T-helper 2 cell treated with Interferon-gamma antibody and Interleukin-4, amounts not matched to agents 5 μg/mL and 100 μg/mL, for 36 hours (primary cell): ENCODE measurements around the gene AADAT.
"Not testable (repeated sequence)": the region's sequence is repeated elsewhere in the genome, so short reads cannot be mapped to it uniquely, and the experiment has no call there.

ENCODE experiments used
- DNase-seq: peaks from one replicate; pipeline ENCODE4 v3.0.0; 2021; ENCODE audit warnings: low spot score
- H3K27ac Mint-ChIP-seq: one replicate; pipeline ENCODE4 v1.8.0; 2021; ENCODE audit warnings: mild to moderate bottlenecking, mixed read lengths
- H3K27me3 Mint-ChIP-seq: one replicate; pipeline ENCODE4 v1.8.0; 2021; ENCODE audit warnings: low read depth, mixed read lengths
- H3K36me3 Mint-ChIP-seq: one replicate; pipeline ENCODE4 v1.8.0; 2021; ENCODE audit warnings: low read depth, mixed read lengths
- H3K4me1 Mint-ChIP-seq: one replicate; pipeline ENCODE4 v1.8.0; 2021; ENCODE audit warnings: low read depth, mixed read lengths
- H3K4me3 Mint-ChIP-seq: one replicate; pipeline ENCODE4 v1.8.0; 2022; ENCODE audit warnings: mild to moderate bottlenecking, moderate library complexity, mixed read lengths
- H3K9me3 Mint-ChIP-seq: one replicate; pipeline ENCODE4 v1.8.0; 2021; ENCODE audit warnings: mixed read lengths

Gene AADAT

GRCh38 chr4:170109586-170110284 is 20.0 kb upstream of the AADAT start:
- Mint-ChIP-seq H3K9me3 (no peaks in the 10 kb centered on the region), H3K4me3 (no peak overlapping the region), H3K27ac (no peak overlapping the region), H3K27me3 (peaks cover 2% of the 10 kb centered on the region), H3K36me3 (no peaks in the 10 kb centered on the region), H3K4me1 (no peaks in the 10 kb centered on the region)
- DNase-seq, result no peak

- H3K4me1 Mint-ChIP-seq, result no peaks in the 10 kb centered on the region
- no peaks in the 10 kb centered on the region for H3K36me3 Mint-ChIP-seq
- no peak for DNase-seq
- no peak overlapping the region for H3K4me3 Mint-ChIP-seq
- H3K27me3 Mint-ChIP-seq, result no peaks in the 10 kb centered on the region
- H3K27ac Mint-ChIP-seq, result no peak overlapping the region
- H3K9me3 Mint-ChIP-seq, result no peaks in the 10 kb centered on the region
These were observed 17.1 kb upstream of the AADAT start for GRCh38 chr4:170106900-170107299.

GRCh38 chr4:170102426-170102825 is 12.7 kb upstream of the AADAT start:
- H3K27me3 Mint-ChIP-seq, result no peaks in the 10 kb centered on the region
- no peak overlapping the region for H3K4me3 Mint-ChIP-seq
- no peaks in the 10 kb centered on the region for H3K36me3 Mint-ChIP-seq
- no peak overlapping the region for H3K27ac Mint-ChIP-seq
- H3K9me3 Mint-ChIP-seq, result no peaks in the 10 kb centered on the region
- no peak for DNase-seq
- no peaks in the 10 kb centered on the region for H3K4me1 Mint-ChIP-seq

GRCh38 chr4:170098171-170098570 is 8.4 kb upstream of the AADAT start:
- H3K9me3 Mint-ChIP-seq, H3K27ac Mint-ChIP-seq, H3K4me1 Mint-ChIP-seq, H3K27me3 Mint-ChIP-seq, H3K36me3 Mint-ChIP-seq, H3K4me3 Mint-ChIP-seq, DNase-seq: not testable (repeated sequence)

- no peak overlapping the region for H3K4me3 Mint-ChIP-seq
- no peaks in the 10 kb centered on the region for H3K9me3 Mint-ChIP-seq
- H3K36me3 Mint-ChIP-seq, result no peaks in the 10 kb centered on the region
- no peak overlapping the region for H3K27ac Mint-ChIP-seq
- DNase-seq, result no peak
- H3K4me1 Mint-ChIP-seq, result no peaks in the 10 kb centered on the region
- H3K27me3 Mint-ChIP-seq, result peaks cover 1% of the 10 kb centered on the region
These were observed 7.9 kb upstream of the AADAT start for GRCh38 chr4:170097681-170098080.

GRCh38 chr4:170093973-170094535 is 4.3 kb upstream of the AADAT start:
- Mint-ChIP-seq H3K27ac (no peak overlapping the region), H3K4me1 (peaks cover 4% of the 10 kb centered on the region), H3K27me3 (peaks cover 20% of the 10 kb centered on the region), H3K4me3 (no peak overlapping the region), H3K9me3 (no peaks in the 10 kb centered on the region), H3K36me3 (no peaks in the 10 kb centered on the region)
- DNase-seq, result no peak

- no peak overlapping the region for H3K27ac Mint-ChIP-seq
- H3K4me1 Mint-ChIP-seq, result peaks cover 4% of the 10 kb centered on the region
- no peak for DNase-seq
- peaks cover 34% of the 10 kb centered on the region for H3K27me3 Mint-ChIP-seq
- no peaks in the 10 kb centered on the region for H3K9me3 Mint-ChIP-seq
- H3K36me3 Mint-ChIP-seq, result no peaks in the 10 kb centered on the region
- H3K4me3 Mint-ChIP-seq, result no peak overlapping the region
These were observed 1.4 kb upstream of the AADAT start for GRCh38 chr4:170091069-170091696.

- Mint-ChIP-seq H3K4me1 (peaks cover 4% of the 10 kb centered on the region), H3K27me3 (peaks cover 35% of the 10 kb centered on the region), H3K27ac (no peak overlapping the region), H3K4me3 (peak overlapping the region; percentile 50), H3K36me3 (no peaks in the 10 kb centered on the region), H3K9me3 (no peaks in the 10 kb centered on the region)
- DNase-seq, result no peak
These were observed 746 bp upstream of the AADAT start for GRCh38 chr4:170090352-170091052.

- H3K9me3 Mint-ChIP-seq, result no peaks in the 10 kb centered on the region
- peaks cover 4% of the 10 kb centered on the region for H3K4me1 Mint-ChIP-seq
- H3K27ac Mint-ChIP-seq, result no peak overlapping the region
- H3K27me3 Mint-ChIP-seq, result peaks cover 34% of the 10 kb centered on the region
- H3K4me3 Mint-ChIP-seq, result peak overlapping the region; percentile 46
- no peak for DNase-seq
- H3K36me3 Mint-ChIP-seq, result no peaks in the 10 kb centered on the region
These were observed 485 bp downstream of the AADAT start for GRCh38 chr4:170089274-170089667.

- Mint-ChIP-seq H3K27ac (no peak overlapping the region), H3K36me3 (no peaks in the 10 kb centered on the region), H3K4me1 (peaks cover 4% of the 10 kb centered on the region), H3K27me3 (peaks cover 34% of the 10 kb centered on the region), H3K4me3 (no peak overlapping the region), H3K9me3 (no peaks in the 10 kb centered on the region)
- no peak for DNase-seq
These were observed 1.0 kb downstream of the AADAT start for GRCh38 chr4:170088716-170089115.

- no peaks in the 10 kb centered on the region for H3K9me3 Mint-ChIP-seq
- peaks cover 4% of the 10 kb centered on the region for H3K4me1 Mint-ChIP-seq
- H3K36me3 Mint-ChIP-seq, result no peaks in the 10 kb centered on the region
- H3K4me3 Mint-ChIP-seq, result no peak overlapping the region
- no peak overlapping the region for H3K27ac Mint-ChIP-seq
- no peak for DNase-seq
- peaks cover 33% of the 10 kb centered on the region for H3K27me3 Mint-ChIP-seq
These were observed 2.5 kb downstream of the AADAT start for GRCh38 chr4:170087163-170087700.

GRCh38 chr4:170083541-170083940 is 6.2 kb downstream of the AADAT start:
- peaks cover 18% of the 10 kb centered on the region for H3K27me3 Mint-ChIP-seq
- no peaks in the 10 kb centered on the region for H3K36me3 Mint-ChIP-seq
- no peaks in the 10 kb centered on the region for H3K4me1 Mint-ChIP-seq
- H3K9me3 Mint-ChIP-seq, result no peaks in the 10 kb centered on the region
- H3K27ac Mint-ChIP-seq, result no peak overlapping the region
- no peak for DNase-seq
- no peak overlapping the region for H3K4me3 Mint-ChIP-seq

GRCh38 chr4:170080496-170080895 is 9.3 kb downstream of the AADAT start:
- no peaks in the 10 kb centered on the region for H3K4me1 Mint-ChIP-seq
- no peak overlapping the region for H3K27ac Mint-ChIP-seq
- H3K9me3 Mint-ChIP-seq, result no peaks in the 10 kb centered on the region
- H3K27me3 Mint-ChIP-seq, result peaks cover 9% of the 10 kb centered on the region
- no peak for DNase-seq
- no peak overlapping the region for H3K4me3 Mint-ChIP-seq
- H3K36me3 Mint-ChIP-seq, result no peaks in the 10 kb centered on the region

- no peak for DNase-seq
- Mint-ChIP-seq H3K4me1 (no peaks in the 10 kb centered on the region), H3K9me3 (no peaks in the 10 kb centered on the region), H3K36me3 (no peaks in the 10 kb centered on the region), H3K27ac (no peak overlapping the region), H3K4me3 (no peak overlapping the region), H3K27me3 (peaks cover 10% of the 10 kb centered on the region)
These were observed 9.8 kb downstream of the AADAT start for GRCh38 chr4:170079981-170080380.
